Tibial nerve (tissue), 4 donors: ENCODE results near the gene DCUN1D2. TPM values are rescaled to one million over a fixed set of nuclear protein-coding genes. Genes with fewer than 3 reads are reported as not detected.

Experiments
- DNase-seq, 2 donors: peaks; one replicate each; pipeline ENCODE4 v3.0.0-alpha.2; 2019; ENCODE audit warnings: low spot score in 2 of 2
- H3K27ac ChIP-seq, 4 donors: fragments of 200-600 bp; sonication (generic) in 3 of 4; one replicate each; pipeline ENCODE4 v1.5.1; 2017 to 2019; ENCODE audit warnings: mild to moderate bottlenecking in 1 of 4
- H3K27me3 ChIP-seq, 2 donors: fragments of 200-600 bp; sonication (generic) in 1 of 2; one replicate each; pipeline versions ENCODE4 v1.5.1 to v1.6.0; 2017 to 2019
- H3K36me3 ChIP-seq, 3 donors: fragments of 200-600 bp; sonication (generic); one replicate each; pipeline ENCODE4 v1.5.1; 2018 to 2019
- H3K4me1 ChIP-seq, 4 donors: fragments of 200-600 bp; sonication (generic) in 3 of 4; one replicate each; pipeline ENCODE4 v1.5.1; 2017 to 2019
- H3K4me3 ChIP-seq, 4 donors: fragments of 200-600 bp; sonication (generic) in 3 of 4; one replicate each; pipeline ENCODE4 v1.5.1; 2017 to 2019; ENCODE audit warnings: mild to moderate bottlenecking in 1 of 4, moderate library complexity in 1 of 4
- H3K9me3 ChIP-seq, 4 donors: fragments of 200-600 bp; sonication (generic) in 3 of 4; one replicate each; pipeline ENCODE4 v1.5.1; 2017 to 2019
- CTCF ChIP-seq, 5 experiments: fragments of 200-600 bp in 3 of 5; fragments of 450-650 bp in 2 of 5; sonication (generic) in 3 of 5; IDR thresholded peaks; one replicate each; pipeline ENCODE4 v1.5.1; 2016 to 2019; ENCODE audit warnings: antibody characterized with exemption in 5 of 5, mild to moderate bottlenecking in 3 of 5, moderate library complexity in 2 of 5
- EP300 ChIP-seq, 2 donors: sonication (generic); formaldehyde crosslinking; IDR thresholded peaks; one replicate each; pipeline ENCODE4 v1.6.1; 2017; ENCODE audit warnings: antibody characterized with exemption in 2 of 2, mild to moderate bottlenecking in 1 of 2
- POLR2A ChIP-seq, 2 donors: fragments of 450-650 bp; IDR thresholded peaks; one replicate each; pipeline ENCODE4 v1.6.1; 2017; ENCODE audit warnings: antibody characterized with exemption in 2 of 2, mild to moderate bottlenecking in 2 of 2, moderate library complexity in 2 of 2
- WGBS, 2 donors: methylation state at CpG; one replicate each; pipeline ENCODE4 v1.1.5; 2018; 5-methylcytosine and 5-hydroxymethylcytosine counted together
- total RNA-seq, 4 donors: library from RNA; depleted of rRNA; stranded (reverse); fragments of >200 nt; gene quantifications; one replicate each; pipeline ENCODE4 v1.1.0, GENCODE V29; 2016

Gene DCUN1D2
- total RNA-seq, 4 donors from 2014 or later, result 16.3 to 28.0 (median 21.0) TPM

DNA sequence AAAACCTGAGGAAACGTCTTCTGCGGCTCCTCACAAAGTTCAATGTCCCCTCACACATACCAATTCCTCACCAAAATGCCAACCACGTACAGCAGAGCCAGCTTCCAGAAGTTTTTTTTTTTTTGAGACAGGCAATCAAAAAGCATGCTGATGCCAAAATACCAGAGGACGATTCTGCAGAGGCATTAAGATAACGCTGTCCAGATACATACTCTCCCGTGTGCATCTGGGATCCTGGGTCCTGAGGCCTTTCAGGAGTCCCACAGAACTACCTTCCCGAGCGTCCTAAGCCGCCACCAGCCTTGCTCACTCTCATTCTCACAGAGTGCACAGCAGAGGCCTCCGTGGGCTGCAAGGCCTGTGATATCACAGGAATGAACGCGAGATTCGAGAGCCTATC is 5.0 kb downstream of the DCUN1D2 start:
- peaks cover 0 to 49% (median 15%) of the 10 kb centered on the region in 4 donors for H3K4me1 ChIP-seq
- no peak for TF ChIP-seq EP300 (IDR thresholded peaks at IDR 0.05)
- no peak for TF ChIP-seq CTCF (IDR thresholded peaks at IDR 0.05)
- TF ChIP-seq POLR2A (IDR thresholded peaks at IDR 0.05), result no peak

DNA sequence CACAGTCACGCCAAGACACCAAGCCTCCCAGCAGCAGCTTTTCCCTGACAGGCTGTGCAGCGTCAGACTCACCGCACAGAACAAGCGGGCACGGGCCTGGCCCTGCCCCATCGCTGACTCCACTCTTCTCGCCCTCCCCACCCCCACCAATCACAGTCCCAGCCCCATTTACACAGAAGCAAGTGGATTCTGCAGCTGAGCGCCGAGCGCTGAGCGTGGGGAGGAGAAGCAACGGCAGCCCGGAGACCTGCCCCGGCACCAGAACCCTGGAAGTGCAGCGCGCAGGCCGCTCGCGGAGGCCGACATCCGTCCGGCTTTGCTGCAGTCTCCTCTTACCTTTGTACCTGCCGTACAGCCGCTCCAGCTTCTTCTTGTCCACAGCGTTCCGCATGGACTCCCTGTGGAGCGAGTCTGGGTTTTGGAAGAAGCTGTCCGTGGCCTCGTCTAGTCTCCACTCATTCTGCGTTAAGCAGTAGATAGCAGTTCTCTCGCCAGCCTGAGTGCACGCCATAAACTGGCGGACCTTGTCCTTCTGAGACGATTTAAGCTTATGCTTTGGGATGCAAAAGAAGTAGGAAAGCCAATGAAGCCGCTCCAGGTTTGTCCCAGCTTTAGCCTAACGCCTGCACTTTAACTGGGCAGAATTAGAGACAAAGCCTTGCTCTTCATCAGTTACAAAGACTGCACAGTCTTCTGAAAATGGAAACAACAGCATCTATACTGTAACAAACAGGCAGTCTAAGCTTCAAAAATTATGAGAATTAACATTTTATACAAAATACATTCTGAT is 6.8 kb downstream of the DCUN1D2 start:
- Histone ChIP-seq H3K4me1 (peaks cover 0 to 35% (median 4%) of the 10 kb centered on the region in 4 donors), H3K4me3 (no peak overlapping the region), H3K36me3 (peaks cover 0 to 17% (median 0%) of the 10 kb centered on the region in 3 donors), H3K27me3 (no peaks in the 10 kb centered on the region), H3K27ac (peak overlapping the region in 2 of 4 donors; percentile 0 to 46), H3K9me3 (no peaks in the 10 kb centered on the region)
- no peak for DNase-seq
- TF ChIP-seq EP300 (IDR thresholded peaks at IDR 0.05), result no peak
- TF ChIP-seq POLR2A (IDR thresholded peaks at IDR 0.05), result no peak
- no peak for TF ChIP-seq CTCF (IDR thresholded peaks at IDR 0.05)
- 65 to 78% methylated on average over 36 of the region's 36 CpGs for WGBS, 2 donors

More for the DNA sequence above, 5.0 kb downstream of the DCUN1D2 start:
- H3K4me3 ChIP-seq, result no peak overlapping the region
- DNase-seq, result no peak
- no peaks in the 10 kb centered on the region for H3K9me3 ChIP-seq
- no peaks in the 10 kb centered on the region for H3K27me3 ChIP-seq
- 78 to 83% methylated on average over 13 of the region's 13 CpGs for WGBS, 2 donors
- H3K36me3 ChIP-seq, result peaks cover 0 to 5% (median 0%) of the 10 kb centered on the region in 3 donors
- H3K27ac ChIP-seq, result no peak overlapping the region

GRCh38 chr13:113483081-113483480 is 7.4 kb downstream of the DCUN1D2 start:
- 69 to 79% methylated on average over 7 of the region's 7 CpGs for WGBS, 2 donors
- H3K27ac ChIP-seq, result peak overlapping the region in 1 of 4 donors; percentile 0
- no peak for DNase-seq
- H3K4me1 ChIP-seq, result peaks cover 0 to 29% (median 3%) of the 10 kb centered on the region in 4 donors
- peaks cover 0 to 23% (median 0%) of the 10 kb centered on the region in 3 donors for H3K36me3 ChIP-seq
- no peaks in the 10 kb centered on the region for H3K27me3 ChIP-seq
- no peak overlapping the region for H3K4me3 ChIP-seq
- no peak for TF ChIP-seq EP300 (IDR thresholded peaks at IDR 0.05)
- no peak for TF ChIP-seq CTCF (IDR thresholded peaks at IDR 0.05)
- no peak for TF ChIP-seq POLR2A (IDR thresholded peaks at IDR 0.05)
- no peaks in the 10 kb centered on the region for H3K9me3 ChIP-seq

- H3K36me3 ChIP-seq, result peaks cover 0 to 60% (median 0%) of the 10 kb centered on the region in 3 donors
- H3K4me3 ChIP-seq, result no peak overlapping the region
- H3K9me3 ChIP-seq, result no peaks in the 10 kb centered on the region
- no peak overlapping the region for H3K27ac ChIP-seq
- no peak for DNase-seq
- TF ChIP-seq POLR2A (IDR thresholded peaks at IDR 0.05) (no peak), EP300 (IDR thresholded peaks at IDR 0.05) (no peak), CTCF (IDR thresholded peaks at IDR 0.05) (no peak)
- 82 to 94% methylated on average over 4 of the region's 4 CpGs for WGBS, 2 donors
- H3K27me3 ChIP-seq, result no peaks in the 10 kb centered on the region
- H3K4me1 ChIP-seq, result peaks cover 0 to 15% (median 3%) of the 10 kb centered on the region in 4 donors
Measured at GRCh38 chr13:113479179-113479578, 11.3 kb downstream of the DCUN1D2 start.

- peaks cover 0 to 6% (median 0%) of the 10 kb centered on the region in 4 donors for H3K4me1 ChIP-seq
- H3K4me3 ChIP-seq, result no peak overlapping the region
- TF ChIP-seq POLR2A (IDR thresholded peaks at IDR 0.05) (no peak), EP300 (IDR thresholded peaks at IDR 0.05) (no peak), CTCF (IDR thresholded peaks at IDR 0.05) (no peak)
- H3K9me3 ChIP-seq, result no peaks in the 10 kb centered on the region
- 97 to 100% methylated on average over 3 of the region's 3 CpGs for WGBS, 2 donors
- H3K27ac ChIP-seq, result no peak overlapping the region
- no peak for DNase-seq
- peaks cover 0 to 69% (median 0%) of the 10 kb centered on the region in 3 donors for H3K36me3 ChIP-seq
- no peaks in the 10 kb centered on the region for H3K27me3 ChIP-seq
Measured at GRCh38 chr13:113477724-113478123, 12.8 kb downstream of the DCUN1D2 start.
